ENCODE results near the gene JDP2.

Gene JDP2

GRCh38 chr14:75439989-75440388, 12.2 kb downstream of the JDP2 start:
- H3K9me3 Mint-ChIP-seq = no peaks in the 10 kb centered on the region
- peaks cover 28% of the 10 kb centered on the region for H3K36me3 Mint-ChIP-seq (ENCODE audit: low read depth)
- no peak overlapping the region for H3K4me3 Mint-ChIP-seq
- no peak overlapping the region for H3K27ac Mint-ChIP-seq
- TF ChIP-seq CTCF (IDR thresholded peaks at IDR 0.05; ENCODE audit: unreplicated experiment in 3 of 3) = no peak
- no peaks in the 10 kb centered on the region for H3K27me3 Mint-ChIP-seq (ENCODE audit: low read depth)
- H3K4me1 Mint-ChIP-seq = peaks cover 62% of the 10 kb centered on the region

GRCh38 chr14:75440733-75441477, 13.1 kb downstream of the JDP2 start:
- no peak overlapping the region for H3K4me3 Mint-ChIP-seq
- H3K36me3 Mint-ChIP-seq (ENCODE audit: low read depth) = peaks cover 23% of the 10 kb centered on the region
- no peak overlapping the region for H3K27ac Mint-ChIP-seq
- no peaks in the 10 kb centered on the region for H3K27me3 Mint-ChIP-seq (ENCODE audit: low read depth)
- H3K4me1 Mint-ChIP-seq = peaks cover 53% of the 10 kb centered on the region
- no peaks in the 10 kb centered on the region for H3K9me3 Mint-ChIP-seq
- TF ChIP-seq CTCF (IDR thresholded peaks at IDR 0.05; ENCODE audit: unreplicated experiment in 3 of 3) = no peak

GRCh38 chr14:75441728-75442127, 13.9 kb downstream of the JDP2 start:
- Mint-ChIP-seq H3K4me3 (no peak overlapping the region), H3K4me1 (peaks cover 45% of the 10 kb centered on the region), H3K27ac (peak overlapping the region in 1 of 3 experiments; percentile 14), H3K36me3 (ENCODE audit: low read depth) (peaks cover 23% of the 10 kb centered on the region), H3K9me3 (no peaks in the 10 kb centered on the region), H3K27me3 (ENCODE audit: low read depth) (no peaks in the 10 kb centered on the region)
- TF ChIP-seq CTCF (IDR thresholded peaks at IDR 0.05; ENCODE audit: unreplicated experiment in 3 of 3) = no peak

GRCh38 chr14:75442166-75442565, 14.3 kb downstream of the JDP2 start:
- Mint-ChIP-seq H3K27me3 (ENCODE audit: low read depth) (no peaks in the 10 kb centered on the region), H3K27ac (no peak overlapping the region), H3K4me1 (peaks cover 43% of the 10 kb centered on the region), H3K4me3 (no peak overlapping the region), H3K36me3 (ENCODE audit: low read depth) (peaks cover 23% of the 10 kb centered on the region), H3K9me3 (no peaks in the 10 kb centered on the region)
- TF ChIP-seq CTCF (IDR thresholded peaks at IDR 0.05; ENCODE audit: unreplicated experiment in 3 of 3) = no peak

- TF ChIP-seq CTCF (IDR thresholded peaks at IDR 0.05; ENCODE audit: unreplicated experiment in 3 of 3) = no peak
- Mint-ChIP-seq H3K27me3 (ENCODE audit: low read depth) (no peaks in the 10 kb centered on the region), H3K27ac (no peak overlapping the region), H3K9me3 (no peaks in the 10 kb centered on the region), H3K4me1 (peaks cover 43% of the 10 kb centered on the region), H3K36me3 (ENCODE audit: low read depth) (peaks cover 23% of the 10 kb centered on the region), H3K4me3 (no peak overlapping the region)
Measured at GRCh38 chr14:75442642-75443041, 14.8 kb downstream of the JDP2 start.
